HepG2 (cell line): ENCODE measurements around the gene MC1R. TPM values are rescaled to one million over a fixed set of nuclear protein-coding genes. Genes with fewer than 3 reads are reported as not detected.
A peak's percentile ranks its signal among the peaks of the same experiment; 100 is the strongest.

Source experiments
- BRCA1 ChIP-seq: sonication (generic); formaldehyde crosslinking; IDR thresholded peaks from 2 replicates; pipeline ENCODE4 v1.4.0; 2020; ENCODE audit warnings: missing genetic modification reagents
- ISX ChIP-seq: sonication (generic); formaldehyde crosslinking; conservative IDR thresholded peaks from 2 replicates; pipeline ENCODE4 v1.5.0; 2020; ENCODE audit warnings: missing genetic modification reagents
- JARID2 ChIP-seq: sonication (generic); formaldehyde crosslinking; IDR thresholded peaks from 2 replicates; pipeline ENCODE4 v1.8.1; 2023; ENCODE audit warnings: missing genetic modification reagents, inconsistent platforms; ENCODE audit not compliant: insufficient replicate concordance
- JUND ChIP-seq: sonication (generic); formaldehyde crosslinking; IDR thresholded peaks from 2 replicates; pipeline ENCODE4 v1.8.0; 2022; ENCODE audit warnings: mild to moderate bottlenecking, missing genetic modification reagents
- KAT7 ChIP-seq: IDR thresholded peaks from 2 replicates; pipeline ENCODE4 v1.6.1; 2018; ENCODE audit warnings: borderline replicate concordance, missing compliant biosample characterization
- KDM4B ChIP-seq: sonication (generic); formaldehyde crosslinking; IDR thresholded peaks from 2 replicates; pipeline ENCODE4 v1.4.0; 2020; ENCODE audit warnings: missing genetic modification reagents
- MATR3 ChIP-seq: sonication (generic); formaldehyde crosslinking; IDR thresholded peaks from 2 replicates; pipeline ENCODE4 v1.4.0; 2020; ENCODE audit warnings: missing genetic modification reagents
- TBX3 ChIP-seq: fragments of 450-650 bp; IDR thresholded peaks from 2 replicates; pipeline ENCODE4 v1.6.1; 2017; ENCODE audit warnings: antibody characterized with exemption, mild to moderate bottlenecking, inconsistent platforms, borderline replicate concordance
- TCF12 ChIP-seq, 2 experiments: fragments of 450-650 bp in 1 of 2; sonication (generic) in 1 of 2; formaldehyde crosslinking in 1 of 2; IDR thresholded peaks; 2 replicates each; pipeline versions ENCODE4 v1.6.1 to v1.8.0; 2017 to 2022; ENCODE audit warnings: antibody characterized with exemption in 1 of 2, mild to moderate bottlenecking in 1 of 2, missing genetic modification reagents in 1 of 2, moderate library complexity in 1 of 2
- ZEB1 ChIP-seq: IDR thresholded peaks from 2 replicates; pipeline ENCODE4 v1.6.1; 2012; ENCODE audit warnings: mild to moderate bottlenecking, low read depth, inconsistent platforms; ENCODE audit not compliant: insufficient replicate concordance
- ZIK1 ChIP-seq: sonication (generic); formaldehyde crosslinking; IDR thresholded peaks from 2 replicates; pipeline ENCODE4 v1.5.0; 2020; ENCODE audit warnings: mild to moderate bottlenecking, low read depth, missing genetic modification reagents, borderline replicate concordance
- ZKSCAN1 ChIP-seq: fragments of 150-350 bp; IDR thresholded peaks from 2 replicates; pipeline ENCODE4 v1.6.1; 2014; ENCODE audit warnings: low read length
- ZNF335 ChIP-seq: sonication (generic); formaldehyde crosslinking; IDR thresholded peaks from 2 replicates; pipeline ENCODE4 v1.4.0; 2020; ENCODE audit warnings: missing genetic modification reagents
- ZNF350 ChIP-seq: sonication (generic); formaldehyde crosslinking; IDR thresholded peaks from 2 replicates; pipeline ENCODE4 v1.4.0; 2020; ENCODE audit warnings: mild to moderate bottlenecking, low read depth, missing genetic modification reagents, borderline replicate concordance
- ZNF367 ChIP-seq: sonication (generic); formaldehyde crosslinking; IDR thresholded peaks from 2 replicates; pipeline ENCODE4 v1.4.0; 2020; ENCODE audit warnings: missing genetic modification reagents, borderline replicate concordance
- polyA plus RNA-seq, 8 experiments: library from polyadenylated mRNA; depleted of rRNA in 3 of 8; stranded (reverse) in 7 of 8; unstranded in 1 of 8; fragments of >200 nt; fragmentation: Illumina TruSeq in 4 of 8; extraction: Trizol in 4 of 8; gene quantifications; 2 replicates each; pipeline versions ENCODE4 v1.2.1 to v1.2.3, GENCODE V29; 2011 to 2016; ENCODE audit warnings: low read depth in 4 of 8, missing spikeins in 1 of 8, mixed read lengths in 1 of 8; ENCODE audit not compliant: insufficient read depth in 1 of 8
- total RNA-seq, 5 experiments: library from RNA; depleted of rRNA; stranded (reverse); fragments of >200 nt; fragmentation: Illumina TruSeq; extraction: Trizol; gene quantifications; 2 replicates each; pipeline ENCODE4 v1.2.3, GENCODE V29; 2016; ENCODE audit warnings: low read depth in 1 of 5
- TF ChIP-seq, protein P1 (sequence below): fragments of 450-650 bp; IDR thresholded peaks from 2 replicates; pipeline ENCODE4 v1.6.1; 2016
- TF ChIP-seq, protein P2 (sequence below): IDR thresholded peaks from 2 replicates; pipeline ENCODE4 v1.6.1; 2012; ENCODE audit warnings: low read depth, low read length, improper control_type of control experiment
- TF ChIP-seq, protein P3 (sequence below): sonication (generic); formaldehyde crosslinking; IDR thresholded peaks from 2 replicates; pipeline ENCODE4 v1.4.0; 2020; ENCODE audit warnings: mild to moderate bottlenecking, missing genetic modification reagents, borderline replicate concordance
- TF ChIP-seq, protein P4 (sequence below), 2 experiments: sonication (generic) in 1 of 2; formaldehyde crosslinking in 1 of 2; IDR thresholded peaks; 2 replicates each; pipeline versions ENCODE4 v1.4.0 to v1.6.1; 2016 to 2020; ENCODE audit warnings: borderline replicate concordance in 1 of 2, low read depth in 1 of 2, mild to moderate bottlenecking in 1 of 2, missing genetic modification reagents in 1 of 2

The MC1R gene
- total and polyA plus RNA-seq, 2 of the 13 experiments (the other 11 are each of a cell fraction or from before 2014, with no cell fraction given): 9.1 to 14.8 TPM

DNA sequence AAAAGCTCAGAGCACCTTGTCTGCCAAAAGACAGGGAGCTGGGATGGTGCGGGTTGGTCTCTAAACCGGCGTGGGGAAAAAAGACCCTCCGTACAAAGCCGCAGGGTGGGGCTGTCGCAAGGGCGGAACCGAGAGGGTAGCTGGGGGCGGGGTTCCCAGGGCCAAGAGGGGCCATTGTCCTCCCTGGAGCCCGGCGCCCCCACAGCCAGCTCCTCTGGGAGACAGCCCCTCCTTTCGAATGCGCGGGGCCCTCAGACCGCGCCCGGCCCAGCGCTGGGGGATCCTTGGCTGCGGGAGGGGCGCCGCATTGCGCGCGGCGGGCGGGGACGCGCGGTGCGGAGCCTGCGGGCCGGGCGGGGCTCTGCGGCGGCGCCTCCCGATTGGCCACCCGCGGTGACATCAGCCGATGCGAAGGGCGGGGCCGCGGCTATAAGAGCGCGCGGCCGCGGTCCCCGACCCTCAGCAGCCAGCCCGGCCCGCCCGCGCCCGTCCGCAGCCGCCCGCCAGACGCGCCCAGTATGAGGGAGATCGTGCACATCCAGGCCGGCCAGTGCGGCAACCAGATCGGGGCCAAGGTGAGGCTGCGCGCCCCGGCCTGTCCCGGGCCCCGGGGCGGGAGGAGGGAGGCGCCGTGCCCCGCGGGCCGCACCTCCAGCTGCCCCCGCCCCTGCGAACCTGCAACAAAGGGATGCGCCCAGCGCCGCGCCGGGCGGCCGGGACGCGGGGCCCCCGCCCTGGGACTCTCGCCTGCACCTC, 4.4 kb downstream of the MC1R start, which contains the start of gene TUBB3 (continued):
- TF ChIP-seq JARID2 (CRISPR knock-in tag) (peak; percentile 75), MATR3 (CRISPR knock-in tag) (no peak), ISX (no peak), ZNF335 (CRISPR knock-in tag) (peak; percentile 82), ZIK1 (peak; percentile 75), ZNF367 (no peak), KAT7 (CRISPR knock-in tag) (no peak), ZEB1 (no peak), ZKSCAN1 (no peak), KDM4B (0 out of 2 replicates have a peak, but pooled peaks have one; percentile 26), TBX3 (no peak), JUND (CRISPR knock-in tag) (0 out of 2 replicates have a peak, but pooled peaks have one; percentile 31), BRCA1 (CRISPR knock-in tag) (no peak), TCF12 (IDR thresholded peaks at IDR 0.05) (no peak), TCF12 (CRISPR knock-in tag; IDR thresholded peaks at IDR 0.05) (peak; percentile 84; the same call in 1 of the 2 replicates), ZNF350 (CRISPR knock-in tag) (no peak)
- TF ChIP-seq, protein P1, sequence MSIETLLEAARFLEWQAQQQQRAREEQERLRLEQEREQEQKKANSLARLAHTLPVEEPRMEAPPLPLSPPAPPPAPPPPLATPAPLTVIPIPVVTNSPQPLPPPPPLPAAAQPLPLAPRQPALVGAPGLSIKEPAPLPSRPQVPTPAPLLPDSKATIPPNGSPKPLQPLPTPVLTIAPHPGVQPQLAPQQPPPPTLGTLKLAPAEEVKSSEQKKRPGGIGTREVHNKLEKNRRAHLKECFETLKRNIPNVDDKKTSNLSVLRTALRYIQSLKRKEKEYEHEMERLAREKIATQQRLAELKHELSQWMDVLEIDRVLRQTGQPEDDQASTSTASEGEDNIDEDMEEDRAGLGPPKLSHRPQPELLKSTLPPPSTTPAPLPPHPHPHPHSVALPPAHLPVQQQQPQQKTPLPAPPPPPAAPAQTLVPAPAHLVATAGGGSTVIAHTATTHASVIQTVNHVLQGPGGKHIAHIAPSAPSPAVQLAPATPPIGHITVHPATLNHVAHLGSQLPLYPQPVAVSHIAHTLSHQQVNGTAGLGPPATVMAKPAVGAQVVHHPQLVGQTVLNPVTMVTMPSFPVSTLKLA: no peak
- TF ChIP-seq, protein P2, sequence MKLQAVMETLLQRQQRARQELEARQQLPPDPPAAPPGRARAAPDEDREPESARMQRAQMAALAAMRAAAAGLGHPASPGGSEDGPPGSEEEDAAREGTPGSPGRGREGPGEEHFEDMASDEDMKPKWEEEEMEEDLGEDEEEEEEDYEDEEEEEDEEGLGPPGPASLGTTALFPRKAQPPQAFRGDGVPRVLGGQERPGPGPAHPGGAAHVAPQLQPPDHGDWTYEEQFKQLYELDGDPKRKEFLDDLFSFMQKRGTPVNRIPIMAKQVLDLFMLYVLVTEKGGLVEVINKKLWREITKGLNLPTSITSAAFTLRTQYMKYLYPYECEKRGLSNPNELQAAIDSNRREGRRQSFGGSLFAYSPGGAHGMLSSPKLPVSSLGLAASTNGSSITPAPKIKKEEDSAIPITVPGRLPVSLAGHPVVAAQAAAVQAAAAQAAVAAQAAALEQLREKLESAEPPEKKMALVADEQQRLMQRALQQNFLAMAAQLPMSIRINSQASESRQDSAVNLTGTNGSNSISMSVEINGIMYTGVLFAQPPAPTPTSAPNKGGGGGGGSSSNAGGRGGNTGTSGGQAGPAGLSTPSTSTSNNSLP: no peak
- TF ChIP-seq, protein P3, sequence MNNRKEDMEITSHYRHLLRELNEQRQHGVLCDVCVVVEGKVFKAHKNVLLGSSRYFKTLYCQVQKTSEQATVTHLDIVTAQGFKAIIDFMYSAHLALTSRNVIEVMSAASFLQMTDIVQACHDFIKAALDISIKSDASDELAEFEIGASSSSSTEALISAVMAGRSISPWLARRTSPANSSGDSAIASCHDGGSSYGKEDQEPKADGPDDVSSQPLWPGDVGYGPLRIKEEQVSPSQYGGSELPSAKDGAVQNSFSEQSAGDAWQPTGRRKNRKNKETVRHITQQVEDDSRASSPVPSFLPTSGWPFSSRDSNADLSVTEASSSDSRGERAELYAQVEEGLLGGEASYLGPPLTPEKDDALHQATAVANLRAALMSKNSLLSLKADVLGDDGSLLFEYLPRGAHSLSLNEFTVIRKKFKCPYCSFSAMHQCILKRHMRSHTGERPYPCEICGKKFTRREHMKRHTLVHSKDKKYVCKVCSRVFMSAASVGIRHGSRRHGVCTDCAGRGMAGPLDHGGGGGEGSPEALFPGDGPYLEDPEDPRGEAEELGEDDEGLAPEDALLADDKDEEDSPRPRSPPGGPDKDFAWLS (CRISPR knock-in tag): no peak
- TF ChIP-seq, protein P4, sequence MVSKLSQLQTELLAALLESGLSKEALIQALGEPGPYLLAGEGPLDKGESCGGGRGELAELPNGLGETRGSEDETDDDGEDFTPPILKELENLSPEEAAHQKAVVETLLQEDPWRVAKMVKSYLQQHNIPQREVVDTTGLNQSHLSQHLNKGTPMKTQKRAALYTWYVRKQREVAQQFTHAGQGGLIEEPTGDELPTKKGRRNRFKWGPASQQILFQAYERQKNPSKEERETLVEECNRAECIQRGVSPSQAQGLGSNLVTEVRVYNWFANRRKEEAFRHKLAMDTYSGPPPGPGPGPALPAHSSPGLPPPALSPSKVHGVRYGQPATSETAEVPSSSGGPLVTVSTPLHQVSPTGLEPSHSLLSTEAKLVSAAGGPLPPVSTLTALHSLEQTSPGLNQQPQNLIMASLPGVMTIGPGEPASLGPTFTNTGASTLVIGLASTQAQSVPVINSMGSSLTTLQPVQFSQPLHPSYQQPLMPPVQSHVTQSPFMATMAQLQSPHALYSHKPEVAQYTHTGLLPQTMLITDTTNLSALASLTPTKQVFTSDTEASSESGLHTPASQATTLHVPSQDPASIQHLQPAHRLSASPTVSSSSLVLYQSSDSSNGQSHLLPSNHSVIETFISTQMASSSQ (IDR thresholded peaks at IDR 0.05; ENCODE audit: low read depth): no peak
- TF ChIP-seq, protein P4 (CRISPR knock-in tag; IDR thresholded peaks at IDR 0.05; ENCODE audit: borderline replicate concordance): peak; percentile 11; the same call in 1 of the 2 replicates
